GM12891 (cell line): ENCODE results near the gene HOXA1.

Experiments
- POLR2A ChIP-seq: IDR thresholded peaks from 2 replicates; pipeline ENCODE4 v1.6.1; 2011; ENCODE audit warnings: low read depth, low read length, control low read depth
- POLR2AphosphoS5 ChIP-seq: IDR thresholded peaks from 2 replicates; pipeline ENCODE4 v1.6.1; 2011; ENCODE audit warnings: low read depth, low read length, control low read depth
- SPI1 ChIP-seq: IDR thresholded peaks from 2 replicates; pipeline ENCODE4 v1.6.1; 2011; ENCODE audit warnings: low read depth, low read length, control low read depth
- TAF1 ChIP-seq: IDR thresholded peaks from 2 replicates; pipeline ENCODE4 v1.6.1; 2011; ENCODE audit warnings: low read depth, low read length, control low read depth

DNA sequence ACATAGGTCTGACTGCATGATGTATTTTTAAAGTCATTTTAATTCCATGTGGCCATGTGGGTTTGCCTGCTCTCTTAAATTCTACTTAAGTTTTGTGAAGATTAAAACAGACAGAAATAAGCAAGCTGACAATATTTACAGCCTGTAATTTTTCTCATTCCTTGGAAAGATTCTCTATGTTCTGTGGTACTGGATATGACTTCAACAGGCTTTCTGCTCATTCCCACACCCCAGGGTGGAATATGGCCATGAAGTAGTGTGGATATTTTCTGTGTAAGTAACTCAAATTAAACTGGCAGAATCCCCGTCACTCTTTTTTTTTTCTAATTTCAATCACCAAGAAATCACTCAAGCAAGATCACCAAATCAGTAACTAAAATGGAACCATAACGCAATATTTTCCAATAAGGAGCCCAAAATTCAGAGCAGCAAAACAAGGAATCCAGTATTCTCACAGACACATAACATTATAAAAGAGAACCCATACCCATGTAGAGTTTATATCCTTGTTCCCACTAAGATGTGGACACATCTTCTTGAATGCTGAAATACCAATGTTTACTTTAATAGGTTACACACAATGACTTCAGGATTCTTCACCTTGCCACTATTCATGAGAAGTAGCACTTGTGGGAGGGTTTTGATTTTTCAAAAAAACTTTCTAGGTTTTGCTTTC, 42.0 kb upstream of the HOXA1 start:
- no peak for TF ChIP-seq TAF1
- TF ChIP-seq POLR2A, result no peak
- no peak for TF ChIP-seq SPI1
- no peak for TF ChIP-seq POLR2AphosphoS5
